HG03196 (cell line): Measurements from ENCODE around the gene SECISBP2.

Experiments used
- ATAC-seq: cut with Tn5 transposase; IDR thresholded peaks from one replicate; pipeline ENCODE4 v1.9.1; 2021; ENCODE audit not compliant: unreplicated experiment

The SECISBP2 gene

GRCh38 chr9:89400403-89401116 is 82.3 kb downstream of the SECISBP2 start:
- ATAC-seq = peak; percentile 64

GRCh38 chr9:89402695-89403427 is 84.6 kb downstream of the SECISBP2 start:
- ATAC-seq = no peak

GRCh38 chr9:89404074-89404473 is 85.8 kb downstream of the SECISBP2 start:
- no peak for ATAC-seq

- peak; percentile 49 for ATAC-seq
Observed at GRCh38 chr9:89405826-89406225, 87.5 kb downstream of the SECISBP2 start.

GRCh38 chr9:89407070-89407469 is 88.8 kb downstream of the SECISBP2 start:
- ATAC-seq = no peak

GRCh38 chr9:89408628-89409101 is 90.4 kb downstream of the SECISBP2 start:
- peak; percentile 35 for ATAC-seq
